SKM-1 (cell line): ENCODE results near the gene CLCN6.

Experiments
- DNase-seq: peaks from one replicate; lab custom pipeline; 2025; ENCODE audit not compliant: unreplicated experiment; lab: John Stamatoyannopoulos, UW

The CLCN6 gene

GRCh38 chr1:11823366-11824137, 17.6 kb downstream of the CLCN6 start:
- no peak for DNase-seq

- DNase-seq: no peak
Measured at GRCh38 chr1:11825131-11825530, 19.1 kb downstream of the CLCN6 start.

- no peak for DNase-seq
Measured at GRCh38 chr1:11826946-11827345, 21.0 kb downstream of the CLCN6 start.

GRCh38 chr1:11828511-11828910, 22.5 kb downstream of the CLCN6 start:
- no peak for DNase-seq

GRCh38 chr1:11831945-11832725, 26.1 kb downstream of the CLCN6 start:
- DNase-seq: no peak

GRCh38 chr1:11833497-11833896, 27.5 kb downstream of the CLCN6 start:
- DNase-seq: no peak

- DNase-seq: no peak
Measured at GRCh38 chr1:11833900-11834299, 27.9 kb downstream of the CLCN6 start.

- no peak for DNase-seq
Measured at GRCh38 chr1:11835441-11836225, 29.6 kb downstream of the CLCN6 start.

- DNase-seq: no peak
Measured at GRCh38 chr1:11836955-11837766, 31.2 kb downstream of the CLCN6 start.

- DNase-seq: no peak
Measured at GRCh38 chr1:11837767-11838348, 31.9 kb downstream of the CLCN6 start.

GRCh38 chr1:11838349-11839272, 32.6 kb downstream of the CLCN6 start:
- DNase-seq: peak; percentile 50

GRCh38 chr1:11839727-11840705, 34.0 kb downstream of the CLCN6 start:
- no peak for DNase-seq

- DNase-seq: no peak
Measured at GRCh38 chr1:11841245-11842153, 35.5 kb downstream of the CLCN6 start.

GRCh38 chr1:11842154-11843041, 36.4 kb downstream of the CLCN6 start:
- DNase-seq: peak; percentile 56

- no peak for DNase-seq
Measured at GRCh38 chr1:11845641-11846335, 39.8 kb downstream of the CLCN6 start.
